NK-92 treated with Interleukin-12 subunit alpha and Interleukin-12 subunit beta, amount 100 ng/mL, for 24 hours (cell line): ENCODE results near the gene LYPLA2.

Source experiments
- DNase-seq: peaks from one replicate; lab custom pipeline; 2025; lab: John Stamatoyannopoulos, UW

Gene LYPLA2

GRCh38 chr1:23790696-23791515 lies at the start of gene LYPLA2:
TSS of gene LYPLA2 (plus strand) at chr1:23791145. CDS start at chr1:23792683, 1,538 bp downstream.
- peak; percentile 79 for DNase-seq

GRCh38 chr1:23741609-23742008 lies 49.3 kb upstream of the LYPLA2 start:
- no peak for DNase-seq

GRCh38 chr1:23742670-23743286 lies 48.2 kb upstream of the LYPLA2 start:
- DNase-seq, result no peak

- DNase-seq, result peak; percentile 50
Observed at GRCh38 chr1:23743287-23744152, 47.4 kb upstream of the LYPLA2 start, which contains the start of gene ELOA. TSS of gene ELOA (plus strand) at chr1:23743471. CDS start at chr1:23743504, 33 bp downstream.

GRCh38 chr1:23745515-23745914 lies 45.4 kb upstream of the LYPLA2 start:
- DNase-seq, result no peak

- DNase-seq, result no peak
Observed at GRCh38 chr1:23748016-23748415, 42.9 kb upstream of the LYPLA2 start.

GRCh38 chr1:23751050-23751814 lies 39.7 kb upstream of the LYPLA2 start:
- no peak for DNase-seq

GRCh38 chr1:23751815-23752200 lies 39.1 kb upstream of the LYPLA2 start:
- DNase-seq, result no peak

GRCh38 chr1:23752909-23753308 lies 38.0 kb upstream of the LYPLA2 start:
- no peak for DNase-seq

- no peak for DNase-seq
Observed at GRCh38 chr1:23756676-23757075, 34.3 kb upstream of the LYPLA2 start.

GRCh38 chr1:23757812-23758211 lies 33.1 kb upstream of the LYPLA2 start:
- no peak for DNase-seq

- no peak for DNase-seq
Observed at GRCh38 chr1:23759277-23759676, 31.7 kb upstream of the LYPLA2 start.

- no peak for DNase-seq
Observed at GRCh38 chr1:23763041-23763577, 27.8 kb upstream of the LYPLA2 start.

GRCh38 chr1:23768733-23769132 lies 22.2 kb upstream of the LYPLA2 start:
- DNase-seq, result no peak

GRCh38 chr1:23772049-23772853 lies 18.7 kb upstream of the LYPLA2 start:
- peak; percentile 76 for DNase-seq

- no peak for DNase-seq
Observed at GRCh38 chr1:23772854-23773242, 18.1 kb upstream of the LYPLA2 start.

GRCh38 chr1:23774174-23774880 lies 16.6 kb upstream of the LYPLA2 start:
- no peak for DNase-seq

GRCh38 chr1:23776217-23776616 lies 14.7 kb upstream of the LYPLA2 start:
- no peak for DNase-seq

GRCh38 chr1:23777979-23778814 lies 12.7 kb upstream of the LYPLA2 start, which contains the start of gene PITHD1:
TSS of gene PITHD1 (plus strand) at chr1:23778418. CDS start at chr1:23778516, 98 bp downstream.
- peak; percentile 76 for DNase-seq
